ENCODE measurements around the gene DPP4.

DNA sequence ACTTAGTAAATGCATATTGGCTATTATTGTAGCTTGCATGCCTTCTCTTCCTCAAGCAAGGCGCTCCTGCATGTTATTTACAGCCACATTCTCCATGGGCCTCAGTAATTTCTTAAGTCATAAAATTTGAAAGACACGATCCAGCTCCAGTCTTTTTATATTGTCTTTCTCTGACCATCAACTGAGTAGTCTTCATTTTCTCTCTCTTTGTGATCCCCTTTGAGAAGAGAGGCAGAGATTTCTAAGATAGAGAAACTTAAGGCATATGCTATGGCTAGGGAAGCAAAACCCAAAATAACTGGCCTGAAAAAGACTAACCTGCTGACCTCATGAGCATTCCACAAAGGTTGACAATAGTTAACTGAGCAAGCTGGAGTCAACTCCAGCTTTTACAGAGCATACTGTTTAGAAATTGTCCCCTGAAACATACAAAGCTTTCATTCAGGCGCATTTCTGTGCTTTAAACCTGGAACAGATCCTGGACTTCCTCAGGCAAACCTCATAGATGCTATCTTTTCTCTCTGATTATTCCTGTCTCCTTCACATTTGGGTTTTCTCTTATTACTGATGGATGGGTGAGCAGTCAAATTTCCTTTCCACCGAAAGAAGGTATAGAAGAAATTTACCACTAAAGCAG, 4.6 kb downstream of the DPP4 start:
- TF ChIP-seq, protein P1, sequence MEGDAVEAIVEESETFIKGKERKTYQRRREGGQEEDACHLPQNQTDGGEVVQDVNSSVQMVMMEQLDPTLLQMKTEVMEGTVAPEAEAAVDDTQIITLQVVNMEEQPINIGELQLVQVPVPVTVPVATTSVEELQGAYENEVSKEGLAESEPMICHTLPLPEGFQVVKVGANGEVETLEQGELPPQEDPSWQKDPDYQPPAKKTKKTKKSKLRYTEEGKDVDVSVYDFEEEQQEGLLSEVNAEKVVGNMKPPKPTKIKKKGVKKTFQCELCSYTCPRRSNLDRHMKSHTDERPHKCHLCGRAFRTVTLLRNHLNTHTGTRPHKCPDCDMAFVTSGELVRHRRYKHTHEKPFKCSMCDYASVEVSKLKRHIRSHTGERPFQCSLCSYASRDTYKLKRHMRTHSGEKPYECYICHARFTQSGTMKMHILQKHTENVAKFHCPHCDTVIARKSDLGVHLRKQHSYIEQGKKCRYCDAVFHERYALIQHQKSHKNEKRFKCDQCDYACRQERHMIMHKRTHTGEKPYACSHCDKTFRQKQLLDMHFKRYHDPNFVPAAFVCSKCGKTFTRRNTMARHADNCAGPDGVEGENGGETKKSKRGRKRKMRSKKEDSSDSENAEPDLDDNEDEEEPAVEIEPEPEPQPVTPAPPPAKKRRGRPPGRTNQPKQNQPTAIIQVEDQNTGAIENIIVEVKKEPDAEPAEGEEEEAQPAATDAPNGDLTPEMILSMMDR (conservative IDR thresholded peaks at IDR 0.05; ENCODE audit: low read depth, low read length), result no peak
- TF ChIP-seq EZH2 (IDR thresholded peaks at IDR 0.05; ENCODE audit: low read length, unreplicated experiment), result no peak
- no peak for TF ChIP-seq EZH2phosphoT487 (IDR thresholded peaks at IDR 0.05; ENCODE audit: borderline replicate concordance, low read length)

All from PC-3 (cell line).